Measurements from ENCODE around the gene LRRC1.

LRRC1 gene

DNA sequence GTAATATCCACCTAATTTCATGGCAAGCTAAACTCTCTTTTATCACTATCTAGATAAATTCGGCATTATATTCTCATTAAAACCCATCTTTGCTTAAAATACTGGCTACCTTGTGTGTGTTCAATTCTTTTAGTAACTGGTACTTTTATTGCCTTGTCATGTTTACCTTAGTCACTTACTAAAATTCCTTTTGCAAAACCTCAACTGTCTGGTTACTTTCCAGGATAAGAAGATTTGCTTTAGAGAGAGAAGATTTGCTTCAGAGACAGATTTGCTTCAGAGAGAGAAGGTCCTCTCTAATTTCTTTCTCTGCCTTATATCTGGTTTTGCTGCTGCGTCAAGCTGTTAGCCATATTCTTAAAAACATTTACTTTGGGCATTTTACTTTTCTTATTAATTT, 164.9 kb downstream of the LRRC1 start:
- TF ChIP-seq, protein P1, sequence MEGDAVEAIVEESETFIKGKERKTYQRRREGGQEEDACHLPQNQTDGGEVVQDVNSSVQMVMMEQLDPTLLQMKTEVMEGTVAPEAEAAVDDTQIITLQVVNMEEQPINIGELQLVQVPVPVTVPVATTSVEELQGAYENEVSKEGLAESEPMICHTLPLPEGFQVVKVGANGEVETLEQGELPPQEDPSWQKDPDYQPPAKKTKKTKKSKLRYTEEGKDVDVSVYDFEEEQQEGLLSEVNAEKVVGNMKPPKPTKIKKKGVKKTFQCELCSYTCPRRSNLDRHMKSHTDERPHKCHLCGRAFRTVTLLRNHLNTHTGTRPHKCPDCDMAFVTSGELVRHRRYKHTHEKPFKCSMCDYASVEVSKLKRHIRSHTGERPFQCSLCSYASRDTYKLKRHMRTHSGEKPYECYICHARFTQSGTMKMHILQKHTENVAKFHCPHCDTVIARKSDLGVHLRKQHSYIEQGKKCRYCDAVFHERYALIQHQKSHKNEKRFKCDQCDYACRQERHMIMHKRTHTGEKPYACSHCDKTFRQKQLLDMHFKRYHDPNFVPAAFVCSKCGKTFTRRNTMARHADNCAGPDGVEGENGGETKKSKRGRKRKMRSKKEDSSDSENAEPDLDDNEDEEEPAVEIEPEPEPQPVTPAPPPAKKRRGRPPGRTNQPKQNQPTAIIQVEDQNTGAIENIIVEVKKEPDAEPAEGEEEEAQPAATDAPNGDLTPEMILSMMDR (IDR thresholded peaks at IDR 0.05): no peak

- TF ChIP-seq, protein P1 (IDR thresholded peaks at IDR 0.05): no peak
Measured at GRCh38 chr6:53960311-53960710, 165.5 kb downstream of the LRRC1 start.

DNA sequence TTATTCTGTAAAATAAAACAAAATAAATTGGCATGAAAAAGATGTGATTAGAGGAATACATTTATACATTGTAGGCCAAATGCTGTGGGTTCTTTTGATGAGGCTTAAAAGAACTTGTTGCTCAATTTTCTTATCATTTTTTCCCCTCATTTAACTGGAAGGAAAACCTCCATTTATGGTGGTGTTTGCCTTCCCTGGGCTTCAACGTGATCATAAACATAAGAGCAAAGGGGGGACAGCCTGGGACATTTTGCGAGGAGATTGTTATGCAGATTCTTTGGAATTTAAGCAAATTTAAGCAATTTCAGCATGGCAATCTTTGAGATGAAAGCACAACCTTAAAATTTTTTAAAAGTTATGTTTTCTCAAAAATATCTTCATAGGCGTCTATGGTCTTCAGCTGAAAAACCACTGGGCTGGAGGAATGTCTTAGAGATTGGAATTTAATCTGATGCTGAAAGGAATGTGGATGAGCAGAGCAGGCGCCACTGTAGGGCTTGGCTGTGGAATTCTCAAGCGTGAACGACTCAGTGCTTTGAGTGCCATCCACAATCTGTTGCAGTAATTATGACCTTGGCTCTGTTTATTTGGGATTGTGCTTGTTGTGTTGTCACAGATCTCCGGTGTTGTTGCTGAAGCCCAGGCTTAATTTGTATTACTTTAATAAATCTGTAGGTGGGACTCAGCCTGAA, 167.0 kb downstream of the LRRC1 start:
- TF ChIP-seq, protein P1 (IDR thresholded peaks at IDR 0.05): no peak

DNA sequence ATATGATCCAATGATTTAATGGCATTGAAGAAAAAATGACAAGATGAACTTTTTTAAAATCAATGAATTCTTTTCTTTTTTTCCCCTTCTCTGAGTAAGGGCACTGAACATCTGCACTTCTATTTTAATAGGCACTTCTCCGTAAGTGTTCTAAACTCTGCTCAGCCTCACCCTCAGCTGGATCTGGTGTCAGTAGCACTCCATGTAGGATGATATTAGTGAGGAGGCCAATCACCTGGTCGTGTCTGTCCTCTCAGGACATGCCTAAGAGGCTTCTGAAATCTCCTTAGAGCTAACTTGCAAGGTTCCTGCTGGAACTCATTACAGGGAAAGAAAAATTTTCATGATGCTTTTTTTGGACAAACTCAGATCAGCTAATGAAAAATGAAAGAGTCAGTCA, 167.8 kb downstream of the LRRC1 start:
- TF ChIP-seq, protein P1 (IDR thresholded peaks at IDR 0.05): no peak

DNA sequence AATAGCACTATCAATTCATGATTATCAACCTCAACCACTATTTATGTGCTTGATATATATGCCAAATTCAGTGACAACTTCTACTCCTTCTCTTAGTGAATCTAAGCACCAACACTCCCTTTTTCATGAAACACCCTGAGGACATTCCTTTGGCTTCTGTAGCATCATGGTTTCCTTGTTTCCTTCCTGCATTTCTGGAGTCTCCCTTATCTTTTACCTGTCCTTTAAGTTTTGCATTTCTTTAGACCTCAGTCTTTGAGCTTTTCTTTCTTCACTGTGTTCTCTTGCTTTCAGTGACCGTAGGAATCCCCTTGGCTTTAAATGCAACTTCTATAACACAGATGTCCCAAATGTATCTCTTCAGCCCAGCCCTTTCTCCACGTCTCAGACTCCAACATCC, 172.6 kb downstream of the LRRC1 start:
- TF ChIP-seq, protein P1 (IDR thresholded peaks at IDR 0.05): no peak
